K562 (cell line): ENCODE data around the gene FCRLA. TPM values are rescaled to one million over a fixed set of nuclear protein-coding genes. Genes with fewer than 3 reads are reported as not detected.
A peak's percentile ranks its signal among the peaks of the same experiment; 100 is the strongest.

Experiments used
- CEBPG ChIP-seq, 3 experiments: fragments of 200-800 bp in 1 of 3; sonication (Bioruptor generic) in 1 of 3; sonication (generic) in 1 of 3; formaldehyde crosslinking in 1 of 3; IDR thresholded peaks in 2 of 3; conservative IDR thresholded peaks in 1 of 3; 2 replicates each; pipeline versions ENCODE4 v1.6.1 to v1.8.0; 2016 to 2022; ENCODE audit warnings: missing compliant biosample characterization in 2 of 3, missing genetic modification characterization in 2 of 3, mild to moderate bottlenecking in 1 of 3, missing genetic modification reagents in 1 of 3
- ETV6 ChIP-seq, 3 experiments: fragments of 150-350 bp in 1 of 3; sonication (generic) in 1 of 3; formaldehyde crosslinking in 1 of 3; IDR thresholded peaks; 2 replicates each; pipeline versions ENCODE4 v1.6.1 to v1.8.0; 2014 to 2022; ENCODE audit warnings: borderline replicate concordance in 2 of 3, low read depth in 2 of 3, antibody characterized with exemption in 1 of 3, low read length in 1 of 3, mild to moderate bottlenecking in 1 of 3, missing genetic modification reagents in 1 of 3
- GTF2B ChIP-seq: IDR thresholded peaks from 2 replicates; pipeline ENCODE4 v1.6.1; 2011; ENCODE audit not compliant: insufficient read length; ENCODE audit errors: extremely low read depth
- POLR2AphosphoS2 ChIP-seq: IDR thresholded peaks from 2 replicates; pipeline ENCODE4 v1.6.1; 2012; ENCODE audit warnings: low read length, improper control_type of control experiment
- POLR2H ChIP-seq: IDR thresholded peaks from 2 replicates; pipeline ENCODE4 v1.6.1; 2016; ENCODE audit warnings: missing genetic modification characterization, low read depth, mild to moderate bottlenecking, control low read depth, missing compliant biosample characterization, moderate library complexity
- SETDB1 ChIP-seq: IDR thresholded peaks from one replicate; pipeline ENCODE4 v1.6.1; 2012; ENCODE audit warnings: low read length, control low read depth, inconsistent platforms
- SIN3B ChIP-seq: fragments of 450-650 bp; IDR thresholded peaks from 2 replicates; pipeline ENCODE4 v1.6.1; 2017; ENCODE audit warnings: low read depth, mild to moderate bottlenecking, moderate library complexity
- SMARCA4 ChIP-seq: fragments of 450-650 bp; IDR thresholded peaks from 2 replicates; pipeline ENCODE4 v1.6.1; 2016
- SMC3 ChIP-seq: conservative IDR thresholded peaks from 2 replicates; pipeline ENCODE4 v1.6.1; 2011; ENCODE audit warnings: low read depth, low read length, improper control_type of control experiment; ENCODE audit not compliant: insufficient read depth
- ZBTB17 ChIP-seq: fragments of 450-650 bp; formaldehyde crosslinking; IDR thresholded peaks from 2 replicates; pipeline ENCODE4 v1.4.0; 2020; ENCODE audit warnings: mild to moderate bottlenecking
- ZKSCAN3 ChIP-seq: fragments of 250-450 bp; sonication (Bioruptor Pico); IDR thresholded peaks from 2 replicates; pipeline ENCODE4 v1.4.0; 2020
- ZNF143 ChIP-seq: sonication (generic); formaldehyde crosslinking; IDR thresholded peaks from 2 replicates; pipeline ENCODE4 v1.9.0; 2022; ENCODE audit warnings: mild to moderate bottlenecking, missing genetic modification reagents
- ZNF586 ChIP-seq: fragments of 450-650 bp; formaldehyde crosslinking; conservative IDR thresholded peaks from 2 replicates; pipeline ENCODE4 v1.4.0; 2020; ENCODE audit warnings: mild to moderate bottlenecking, moderate library complexity
- ZNF717 ChIP-seq: fragments of 250-450 bp; sonication (Bioruptor Pico); IDR thresholded peaks from 2 replicates; pipeline ENCODE4 v1.5.0; 2021
- polyA plus RNA-seq, 8 experiments: library from polyadenylated mRNA; depleted of rRNA in 4 of 8; stranded (reverse) in 5 of 8; unstranded in 3 of 8; fragments of >200 nt; fragmentation: Nextera tagmentation in 2 of 8; fragmentation: Illumina TruSeq in 1 of 8; extraction: Ambion mirVana in 2 of 8; extraction: Trizol in 1 of 8; gene quantifications; 2 replicates each; pipeline versions ENCODE4 v1.2.1 to v1.2.3, GENCODE V29; 2011 to 2014; ENCODE audit warnings: inconsistent platforms in 1 of 8, missing spikeins in 1 of 8
- small RNA-seq: library from RNA; depleted of rRNA; stranded (forward); fragments of <200 nt; gene quantifications from one replicate; pipeline ENCODE3, GENCODE V24; 2014
- total RNA-seq, 7 experiments: library from RNA; depleted of rRNA in 6 of 7; stranded (reverse); fragments of >200 nt in 6 of 7; fragmentation: Illumina TruSeq in 2 of 7; extraction: Trizol in 2 of 7; gene quantifications; 2 replicates each; pipeline versions ENCODE4 v1.2.1 to v1.2.3, GENCODE V29; 2011 to 2021; ENCODE audit warnings: low replicate concordance in 1 of 7
- TF ChIP-seq, protein P1 (sequence below): fragments of 250-450 bp; sonication (Bioruptor Pico); IDR thresholded peaks from 2 replicates; pipeline ENCODE4 v1.4.0; 2020
- TF ChIP-seq, protein P2 (sequence below), 3 experiments: IDR thresholded peaks in 2 of 3; conservative IDR thresholded peaks in 1 of 3; 2 replicates each; pipeline ENCODE4 v1.5.1; 2011 to 2012; ENCODE audit warnings: low read length in 3 of 3, mild to moderate bottlenecking in 3 of 3, control low read depth in 2 of 3, improper control_type of control experiment in 1 of 3, inconsistent platforms in 1 of 3, low read depth in 1 of 3, mixed read lengths in 1 of 3, moderate library complexity in 1 of 3; ENCODE audit not compliant: insufficient read depth in 2 of 3

Gene FCRLA
- total and polyA plus RNA-seq, 9 of the 15 experiments (the other 6 are each of a cell fraction or from before 2014, with no cell fraction given): 0.09 to 0.84 (median 0.44) TPM

GRCh38 chr1:161763522-161764098 lies 56.6 kb downstream of the FCRLA start (continued):
- TF ChIP-seq ETV6 (IDR thresholded peaks at IDR 0.05; ENCODE audit: borderline replicate concordance in 1 of 2, low read depth in 2 of 2, low read length in 1 of 2) (no peak), ETV6 (CRISPR knock-in tag; IDR thresholded peaks at IDR 0.05; ENCODE audit: borderline replicate concordance) (no peak), SMARCA4 (peak; percentile 44; the same call in 1 of the 2 replicates), GTF2B (no peak), POLR2AphosphoS2 (no peak), SIN3B (no peak), SETDB1 (no peak), POLR2H (tag) (no peak), ZKSCAN3 (CRISPR knock-in tag) (no peak), SMC3 (peak; percentile 27; the same call in 1 of the 2 replicates), ZNF586 (no peak), ZBTB17 (CRISPR knock-in tag) (no peak), ZNF143 (no peak), CEBPG (CRISPR knock-in tag; IDR thresholded peaks at IDR 0.05) (no peak), CEBPG (tag; conservative IDR thresholded peaks at IDR 0.05 in 1 of 2, IDR thresholded peaks at IDR 0.05 in 1 of 2) (no peak), ZNF717 (no peak)
- TF ChIP-seq, protein P1, sequence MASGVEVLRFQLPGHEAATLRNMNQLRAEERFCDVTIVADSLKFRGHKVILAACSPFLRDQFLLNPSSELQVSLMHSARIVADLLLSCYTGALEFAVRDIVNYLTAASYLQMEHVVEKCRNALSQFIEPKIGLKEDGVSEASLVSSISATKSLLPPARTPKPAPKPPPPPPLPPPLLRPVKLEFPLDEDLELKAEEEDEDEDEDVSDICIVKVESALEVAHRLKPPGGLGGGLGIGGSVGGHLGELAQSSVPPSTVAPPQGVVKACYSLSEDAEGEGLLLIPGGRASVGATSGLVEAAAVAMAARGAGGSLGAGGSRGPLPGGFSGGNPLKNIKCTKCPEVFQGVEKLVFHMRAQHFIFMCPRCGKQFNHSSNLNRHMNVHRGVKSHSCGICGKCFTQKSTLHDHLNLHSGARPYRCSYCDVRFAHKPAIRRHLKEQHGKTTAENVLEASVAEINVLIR (CRISPR knock-in tag): no peak
- TF ChIP-seq, protein P2, sequence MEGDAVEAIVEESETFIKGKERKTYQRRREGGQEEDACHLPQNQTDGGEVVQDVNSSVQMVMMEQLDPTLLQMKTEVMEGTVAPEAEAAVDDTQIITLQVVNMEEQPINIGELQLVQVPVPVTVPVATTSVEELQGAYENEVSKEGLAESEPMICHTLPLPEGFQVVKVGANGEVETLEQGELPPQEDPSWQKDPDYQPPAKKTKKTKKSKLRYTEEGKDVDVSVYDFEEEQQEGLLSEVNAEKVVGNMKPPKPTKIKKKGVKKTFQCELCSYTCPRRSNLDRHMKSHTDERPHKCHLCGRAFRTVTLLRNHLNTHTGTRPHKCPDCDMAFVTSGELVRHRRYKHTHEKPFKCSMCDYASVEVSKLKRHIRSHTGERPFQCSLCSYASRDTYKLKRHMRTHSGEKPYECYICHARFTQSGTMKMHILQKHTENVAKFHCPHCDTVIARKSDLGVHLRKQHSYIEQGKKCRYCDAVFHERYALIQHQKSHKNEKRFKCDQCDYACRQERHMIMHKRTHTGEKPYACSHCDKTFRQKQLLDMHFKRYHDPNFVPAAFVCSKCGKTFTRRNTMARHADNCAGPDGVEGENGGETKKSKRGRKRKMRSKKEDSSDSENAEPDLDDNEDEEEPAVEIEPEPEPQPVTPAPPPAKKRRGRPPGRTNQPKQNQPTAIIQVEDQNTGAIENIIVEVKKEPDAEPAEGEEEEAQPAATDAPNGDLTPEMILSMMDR (IDR thresholded peaks at IDR 0.05 in 2 of 3, conservative IDR thresholded peaks at IDR 0.05 in 1 of 3; ENCODE audit: insufficient read depth in 2 of 3, low read depth in 1 of 3, low read length in 3 of 3): peak; percentile 57 to 72 (median 58)

Small RNAs within 50 kb of the gene (small RNA-seq; reads per million reads assigned to genes)
- not detected for gene RF00019
- not detected for gene RN7SL466P

Other genes starting within 250 kb of the FCRLA start
Only the 7 nearest of the 8 such genes appear.
- 3.0 and 3.3 TPM in 2 replicates for gene HSPA6, start 182.7 kb upstream of the FCRLA start, total RNA-seq (2014; rRNA removed)
- gene HSPA6, start 182.7 kb upstream of the FCRLA start, total RNA-seq (2014; rRNA removed; fragmentation: Illumina TruSeq; extraction: Trizol): 1.1 and 1.6 TPM in 2 replicates
- gene HSPA6, start 182.7 kb upstream of the FCRLA start, total RNA-seq (2015; rRNA removed; fragmentation: Illumina TruSeq; extraction: Trizol): 2.3 and 2.4 TPM in 2 replicates
- gene HSPA6, start 182.7 kb upstream of the FCRLA start, total RNA-seq (2021): 3.0 and 3.9 TPM in 2 replicates
- 10.0 and 14.3 TPM in 2 replicates for gene HSPA6, start 182.7 kb upstream of the FCRLA start, polyA plus RNA-seq (2011; rRNA removed)
- gene HSPA6, start 182.7 kb upstream of the FCRLA start, polyA plus RNA-seq (2014; fragmentation: Illumina TruSeq; extraction: Trizol): 2.3 and 2.7 TPM in 2 replicates
- under 1 TPM; 0.15 to 0.21 TPM for gene HSPA6, start 182.7 kb upstream of the FCRLA start, polyA plus RNA-seq (2014; fragmentation: Nextera tagmentation; extraction: Ambion mirVana)
- 4.6 and 4.7 TPM in 2 replicates for gene HSPA6, start 182.7 kb upstream of the FCRLA start, polyA plus RNA-seq (2014; rRNA removed)
- 0.12 TPM in 1 of 2 replicates, not detected in the other for gene FCGR3A, start 157.4 kb upstream of the FCRLA start, total RNA-seq (2014; rRNA removed)
- not detected in 2 replicates for gene FCGR3A, start 157.4 kb upstream of the FCRLA start, total RNA-seq (2014; rRNA removed; fragmentation: Illumina TruSeq; extraction: Trizol)
- 0.11 TPM in 2 replicates for gene FCGR3A, start 157.4 kb upstream of the FCRLA start, total RNA-seq (2015; rRNA removed; fragmentation: Illumina TruSeq; extraction: Trizol)
- gene FCGR3A, start 157.4 kb upstream of the FCRLA start, total RNA-seq (2021): 0.29 and 0.56 TPM in 2 replicates
- gene FCGR3A, start 157.4 kb upstream of the FCRLA start, polyA plus RNA-seq (2011; rRNA removed): 0.24 and 0.32 TPM in 2 replicates
- 0.11 TPM in 1 of 2 replicates, not detected in the other for gene FCGR3A, start 157.4 kb upstream of the FCRLA start, polyA plus RNA-seq (2014; fragmentation: Illumina TruSeq; extraction: Trizol)
- under 1 TPM; 0.04 to 0.15 TPM for gene FCGR3A, start 157.4 kb upstream of the FCRLA start, polyA plus RNA-seq (2014; fragmentation: Nextera tagmentation; extraction: Ambion mirVana)
- 0.04 and 0.13 TPM in 2 replicates for gene FCGR3A, start 157.4 kb upstream of the FCRLA start, polyA plus RNA-seq (2014; rRNA removed)
- gene FCGR3B, start 76.1 kb upstream of the FCRLA start, total RNA-seq (2014; rRNA removed): 0.08 and 0.18 TPM in 2 replicates
- 0.40 and 0.54 TPM in 2 replicates for gene FCGR3B, start 76.1 kb upstream of the FCRLA start, total RNA-seq (2014; rRNA removed; fragmentation: Illumina TruSeq; extraction: Trizol)
- gene FCGR3B, start 76.1 kb upstream of the FCRLA start, total RNA-seq (2015; rRNA removed; fragmentation: Illumina TruSeq; extraction: Trizol): 0.19 and 0.36 TPM in 2 replicates
- 0.11 and 0.49 TPM in 2 replicates for gene FCGR3B, start 76.1 kb upstream of the FCRLA start, total RNA-seq (2021)
- 0.87 and 1.1 TPM in 2 replicates for gene FCGR3B, start 76.1 kb upstream of the FCRLA start, polyA plus RNA-seq (2011; rRNA removed)
- 0.27 and 0.35 TPM in 2 replicates for gene FCGR3B, start 76.1 kb upstream of the FCRLA start, polyA plus RNA-seq (2014; fragmentation: Illumina TruSeq; extraction: Trizol)
- under 1 TPM; 0.41 TPM for gene FCGR3B, start 76.1 kb upstream of the FCRLA start, polyA plus RNA-seq (2014; fragmentation: Nextera tagmentation; extraction: Ambion mirVana)
- gene FCGR3B, start 76.1 kb upstream of the FCRLA start, polyA plus RNA-seq (2014; rRNA removed): 0.27 and 0.36 TPM in 2 replicates
- gene FCGR2B, start 44.1 kb upstream of the FCRLA start, total RNA-seq (2014; rRNA removed): 1.6 and 3.1 TPM in 2 replicates
- gene FCGR2B, start 44.1 kb upstream of the FCRLA start, total RNA-seq (2014; rRNA removed; fragmentation: Illumina TruSeq; extraction: Trizol): 3.1 and 3.3 TPM in 2 replicates
- gene FCGR2B, start 44.1 kb upstream of the FCRLA start, total RNA-seq (2015; rRNA removed; fragmentation: Illumina TruSeq; extraction: Trizol): 1.7 and 2.0 TPM in 2 replicates
- gene FCGR2B, start 44.1 kb upstream of the FCRLA start, total RNA-seq (2021): 2.4 and 3.1 TPM in 2 replicates
- gene FCGR2B, start 44.1 kb upstream of the FCRLA start, polyA plus RNA-seq (2011; rRNA removed): 4.0 and 14.5 TPM in 2 replicates
- gene FCGR2B, start 44.1 kb upstream of the FCRLA start, polyA plus RNA-seq (2014; fragmentation: Illumina TruSeq; extraction: Trizol): 3.9 and 4.1 TPM in 2 replicates
- gene FCGR2B, start 44.1 kb upstream of the FCRLA start, polyA plus RNA-seq (2014; fragmentation: Nextera tagmentation; extraction: Ambion mirVana): 1 to 10 TPM; 6.4 to 8.9 TPM
- 3.3 and 4.1 TPM in 2 replicates for gene FCGR2B, start 44.1 kb upstream of the FCRLA start, polyA plus RNA-seq (2014; rRNA removed)
- 2.8 and 5.1 TPM in 2 replicates for gene FCRLB, start 14.3 kb downstream of the FCRLA start, total RNA-seq (2014; rRNA removed)
- gene FCRLB, start 14.3 kb downstream of the FCRLA start, total RNA-seq (2014; rRNA removed; fragmentation: Illumina TruSeq; extraction: Trizol): 1.2 and 1.4 TPM in 2 replicates
- gene FCRLB, start 14.3 kb downstream of the FCRLA start, total RNA-seq (2015; rRNA removed; fragmentation: Illumina TruSeq; extraction: Trizol): 2.3 and 2.5 TPM in 2 replicates
- 2.4 and 3.1 TPM in 2 replicates for gene FCRLB, start 14.3 kb downstream of the FCRLA start, total RNA-seq (2021)
- 1.2 and 1.3 TPM in 2 replicates for gene FCRLB, start 14.3 kb downstream of the FCRLA start, polyA plus RNA-seq (2011; rRNA removed)
- gene FCRLB, start 14.3 kb downstream of the FCRLA start, polyA plus RNA-seq (2014; fragmentation: Illumina TruSeq; extraction: Trizol): 1.1 and 1.6 TPM in 2 replicates
- gene FCRLB, start 14.3 kb downstream of the FCRLA start, polyA plus RNA-seq (2014; fragmentation: Nextera tagmentation; extraction: Ambion mirVana): under 1 TPM; 0.20 to 0.25 TPM
- 2.1 and 4.6 TPM in 2 replicates for gene FCRLB, start 14.3 kb downstream of the FCRLA start, polyA plus RNA-seq (2014; rRNA removed)
- gene DUSP12, start 42.6 kb downstream of the FCRLA start, total RNA-seq (2014; rRNA removed): 55.4 and 62.7 TPM in 2 replicates
- 42.3 and 44.3 TPM in 2 replicates for gene DUSP12, start 42.6 kb downstream of the FCRLA start, total RNA-seq (2014; rRNA removed; fragmentation: Illumina TruSeq; extraction: Trizol)
- 42.4 and 48.0 TPM in 2 replicates for gene DUSP12, start 42.6 kb downstream of the FCRLA start, total RNA-seq (2015; rRNA removed; fragmentation: Illumina TruSeq; extraction: Trizol)
- 41.0 and 43.6 TPM in 2 replicates for gene DUSP12, start 42.6 kb downstream of the FCRLA start, total RNA-seq (2021)
- gene DUSP12, start 42.6 kb downstream of the FCRLA start, polyA plus RNA-seq (2011; rRNA removed): 75.2 and 80.4 TPM in 2 replicates
- 38.5 and 54.6 TPM in 2 replicates for gene DUSP12, start 42.6 kb downstream of the FCRLA start, polyA plus RNA-seq (2014; fragmentation: Illumina TruSeq; extraction: Trizol)
- 10 to 100 TPM; 10.4 to 15.0 TPM for gene DUSP12, start 42.6 kb downstream of the FCRLA start, polyA plus RNA-seq (2014; fragmentation: Nextera tagmentation; extraction: Ambion mirVana)
- gene DUSP12, start 42.6 kb downstream of the FCRLA start, polyA plus RNA-seq (2014; rRNA removed): 80.8 and 81.4 TPM in 2 replicates
- gene ATF6, start 59.1 kb downstream of the FCRLA start, total RNA-seq (2014; rRNA removed): 14.5 and 16.2 TPM in 2 replicates
- gene ATF6, start 59.1 kb downstream of the FCRLA start, total RNA-seq (2014; rRNA removed; fragmentation: Illumina TruSeq; extraction: Trizol): 29.4 and 34.7 TPM in 2 replicates
- 26.6 and 28.8 TPM in 2 replicates for gene ATF6, start 59.1 kb downstream of the FCRLA start, total RNA-seq (2015; rRNA removed; fragmentation: Illumina TruSeq; extraction: Trizol)
- gene ATF6, start 59.1 kb downstream of the FCRLA start, total RNA-seq (2021): 20.4 and 22.1 TPM in 2 replicates
- 28.1 and 32.4 TPM in 2 replicates for gene ATF6, start 59.1 kb downstream of the FCRLA start, polyA plus RNA-seq (2011; rRNA removed)
- 22.1 and 26.7 TPM in 2 replicates for gene ATF6, start 59.1 kb downstream of the FCRLA start, polyA plus RNA-seq (2014; fragmentation: Illumina TruSeq; extraction: Trizol)
- gene ATF6, start 59.1 kb downstream of the FCRLA start, polyA plus RNA-seq (2014; fragmentation: Nextera tagmentation; extraction: Ambion mirVana): 10 to 100 TPM; 11.7 to 15.1 TPM
- gene ATF6, start 59.1 kb downstream of the FCRLA start, polyA plus RNA-seq (2014; rRNA removed): 14.8 and 16.6 TPM in 2 replicates